ENCODE data around the gene FSTL4. TPM values are rescaled to one million over a fixed set of nuclear protein-coding genes. Genes with fewer than 3 reads are reported as not detected.
"Not testable (repeated sequence)": the region's sequence is repeated elsewhere in the genome, so short reads cannot be mapped to it uniquely, and the experiment has no call there.

Gene FSTL4
- total RNA-seq, 2 donors from 2014 or later = not detected

GRCh38 chr5:133398646-133399101 is 213.7 kb downstream of the FSTL4 start:
- Histone ChIP-seq H3K9me3 (no peaks in the 10 kb centered on the region), H3K36me3 (no peaks in the 10 kb centered on the region), H3K4me1 (no peaks in the 10 kb centered on the region), H3K27me3 (no peaks in the 10 kb centered on the region), H3K4me3 (no peak overlapping the region), H3K27ac (no peak overlapping the region)
- no peak for DNase-seq (ENCODE audit: low spot score)
- no peak for TF ChIP-seq CTCF (IDR thresholded peaks at IDR 0.05)

- Histone ChIP-seq H3K27me3 (no peaks in the 10 kb centered on the region), H3K4me3 (no peak overlapping the region), H3K9me3 (no peaks in the 10 kb centered on the region), H3K27ac (no peak overlapping the region), H3K36me3 (no peaks in the 10 kb centered on the region), H3K4me1 (no peaks in the 10 kb centered on the region)
- no peak for TF ChIP-seq CTCF (IDR thresholded peaks at IDR 0.05)
- DNase-seq (ENCODE audit: low spot score) = peak; percentile 30
These were observed 214.2 kb downstream of the FSTL4 start for GRCh38 chr5:133397990-133398645.

- H3K27ac ChIP-seq = no peak overlapping the region
- TF ChIP-seq CTCF (IDR thresholded peaks at IDR 0.05) = no peak
- no peaks in the 10 kb centered on the region for H3K27me3 ChIP-seq
- no peak for DNase-seq (ENCODE audit: low spot score)
- no peak overlapping the region for H3K4me3 ChIP-seq
- no peaks in the 10 kb centered on the region for H3K36me3 ChIP-seq
- H3K9me3 ChIP-seq = no peaks in the 10 kb centered on the region
- no peaks in the 10 kb centered on the region for H3K4me1 ChIP-seq
These were observed 215.0 kb downstream of the FSTL4 start for GRCh38 chr5:133397348-133397747.

GRCh38 chr5:133396814-133397213 is 215.5 kb downstream of the FSTL4 start:
- no peak for DNase-seq (ENCODE audit: low spot score)

GRCh38 chr5:133396187-133396741 is 216.1 kb downstream of the FSTL4 start:
- TF ChIP-seq CTCF (IDR thresholded peaks at IDR 0.05) = no peak

More at GRCh38 chr5:133396814-133397213, 215.5 kb downstream of the FSTL4 start:
- no peaks in the 10 kb centered on the region for H3K27me3 ChIP-seq
- no peak for TF ChIP-seq CTCF (IDR thresholded peaks at IDR 0.05)
- no peaks in the 10 kb centered on the region for H3K36me3 ChIP-seq
- no peak overlapping the region for H3K27ac ChIP-seq
- no peaks in the 10 kb centered on the region for H3K4me1 ChIP-seq
- H3K9me3 ChIP-seq = no peaks in the 10 kb centered on the region
- no peak overlapping the region for H3K4me3 ChIP-seq

GRCh38 chr5:133395207-133395606 is 217.1 kb downstream of the FSTL4 start:
- not testable (repeated sequence) for H3K4me3 ChIP-seq; H3K36me3 ChIP-seq; DNase-seq (ENCODE audit: low spot score); H3K4me1 ChIP-seq; H3K27ac ChIP-seq; H3K27me3 ChIP-seq; H3K9me3 ChIP-seq

More at GRCh38 chr5:133396187-133396741, 216.1 kb downstream of the FSTL4 start:
- H3K4me1 ChIP-seq = no peaks in the 10 kb centered on the region
- H3K9me3 ChIP-seq = no peaks in the 10 kb centered on the region
- no peak overlapping the region for H3K27ac ChIP-seq
- no peaks in the 10 kb centered on the region for H3K27me3 ChIP-seq
- peak; percentile 52 for DNase-seq (ENCODE audit: low spot score)
- no peaks in the 10 kb centered on the region for H3K36me3 ChIP-seq
- H3K4me3 ChIP-seq = no peak overlapping the region

GRCh38 chr5:133394477-133394817 is 217.9 kb downstream of the FSTL4 start:
- not testable (repeated sequence) for H3K27ac ChIP-seq; H3K36me3 ChIP-seq; H3K4me3 ChIP-seq; H3K9me3 ChIP-seq; H3K27me3 ChIP-seq; DNase-seq (ENCODE audit: low spot score); H3K4me1 ChIP-seq
